Body of pancreas (tissue), 4 donors: Measurements from ENCODE around the gene EP400.

ENCODE experiments used
- CTCF ChIP-seq, 7 experiments: fragments of 450-650 bp in 4 of 7; fragments of 200-600 bp in 3 of 7; sonication (generic) in 3 of 7; IDR thresholded peaks; one replicate each; pipeline ENCODE4 v1.5.1; 2016 to 2019; ENCODE audit warnings: antibody characterized with exemption in 7 of 7
- POLR2A ChIP-seq, 3 donors: fragments of 450-650 bp; IDR thresholded peaks; one replicate each; pipeline ENCODE4 v1.6.1; 2016; ENCODE audit warnings: antibody characterized with exemption in 3 of 3, mild to moderate bottlenecking in 2 of 3

GRCh38 chr12:131905630-131906091 is 44.1 kb upstream of the EP400 start:
- TF ChIP-seq CTCF (IDR thresholded peaks at IDR 0.05): no peak
- TF ChIP-seq POLR2A (IDR thresholded peaks at IDR 0.05): no peak
